ENCODE results near the gene DCST1.

The DCST1 gene

GRCh38 chr1:155077758-155078445, 44.3 kb downstream of the DCST1 start:
- no peak for DNase-seq

DNA sequence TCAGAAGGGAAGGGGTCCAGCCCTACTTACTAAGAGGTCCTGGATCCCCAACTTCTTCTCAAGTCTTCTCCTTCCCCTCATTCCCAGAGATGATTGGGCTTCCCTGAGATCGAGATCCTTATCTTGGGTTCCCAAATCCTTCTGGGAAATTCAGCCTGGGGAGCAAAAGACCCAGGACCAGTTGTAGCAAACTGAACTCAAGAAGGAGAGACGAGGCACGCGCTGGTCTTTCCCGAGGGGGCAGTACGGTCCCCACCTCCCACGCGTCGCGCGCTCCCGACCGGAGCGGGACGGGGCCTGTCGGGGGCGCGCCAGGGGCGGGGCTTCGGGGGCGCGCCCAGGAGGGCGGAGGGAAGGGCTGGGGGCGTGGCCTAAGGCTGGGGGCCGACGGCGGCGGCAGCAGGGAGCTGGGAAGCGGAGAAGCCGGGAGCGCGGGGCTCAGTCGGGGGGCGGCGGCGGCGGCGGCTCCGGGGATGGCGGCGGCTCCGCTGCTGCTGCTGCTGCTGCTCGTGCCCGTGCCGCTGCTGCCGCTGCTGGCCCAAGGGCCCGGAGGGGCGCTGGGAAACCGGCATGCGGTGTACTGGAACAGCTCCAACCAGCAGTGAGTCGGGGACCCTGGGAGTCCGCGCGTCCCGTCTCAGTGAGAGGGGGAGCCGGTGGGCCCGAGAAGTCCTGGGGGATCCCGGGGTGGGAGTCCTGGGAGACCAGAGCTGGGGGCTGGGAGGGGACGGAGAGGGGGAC, 45.0 kb downstream of the DCST1 start, which contains the start of gene EFNA3:
EFNA3 (plus strand) TSS at position 369 of the 741 bp plus-strand sequence; CDS start at position 474, 105 bp downstream.
- DNase-seq: peak; percentile 73

DNA sequence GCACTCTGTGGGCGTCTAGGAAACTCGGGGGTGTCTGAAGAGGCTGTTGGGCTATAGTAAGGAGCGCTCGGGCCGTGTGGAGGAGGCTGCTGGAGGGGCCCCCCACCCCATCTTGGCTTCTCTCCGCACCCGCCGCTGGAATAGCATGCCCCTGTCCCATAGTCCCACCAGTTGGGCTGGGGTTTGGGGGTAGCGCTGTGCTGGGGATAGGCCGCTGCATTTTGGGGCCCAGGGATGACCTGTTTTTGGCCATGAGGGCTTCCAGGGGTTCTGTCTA, 45.5 kb downstream of the DCST1 start:
- DNase-seq: no peak

- peak; percentile 31 for DNase-seq
Observed at GRCh38 chr1:155079487-155080311, 46.1 kb downstream of the DCST1 start.

DNA sequence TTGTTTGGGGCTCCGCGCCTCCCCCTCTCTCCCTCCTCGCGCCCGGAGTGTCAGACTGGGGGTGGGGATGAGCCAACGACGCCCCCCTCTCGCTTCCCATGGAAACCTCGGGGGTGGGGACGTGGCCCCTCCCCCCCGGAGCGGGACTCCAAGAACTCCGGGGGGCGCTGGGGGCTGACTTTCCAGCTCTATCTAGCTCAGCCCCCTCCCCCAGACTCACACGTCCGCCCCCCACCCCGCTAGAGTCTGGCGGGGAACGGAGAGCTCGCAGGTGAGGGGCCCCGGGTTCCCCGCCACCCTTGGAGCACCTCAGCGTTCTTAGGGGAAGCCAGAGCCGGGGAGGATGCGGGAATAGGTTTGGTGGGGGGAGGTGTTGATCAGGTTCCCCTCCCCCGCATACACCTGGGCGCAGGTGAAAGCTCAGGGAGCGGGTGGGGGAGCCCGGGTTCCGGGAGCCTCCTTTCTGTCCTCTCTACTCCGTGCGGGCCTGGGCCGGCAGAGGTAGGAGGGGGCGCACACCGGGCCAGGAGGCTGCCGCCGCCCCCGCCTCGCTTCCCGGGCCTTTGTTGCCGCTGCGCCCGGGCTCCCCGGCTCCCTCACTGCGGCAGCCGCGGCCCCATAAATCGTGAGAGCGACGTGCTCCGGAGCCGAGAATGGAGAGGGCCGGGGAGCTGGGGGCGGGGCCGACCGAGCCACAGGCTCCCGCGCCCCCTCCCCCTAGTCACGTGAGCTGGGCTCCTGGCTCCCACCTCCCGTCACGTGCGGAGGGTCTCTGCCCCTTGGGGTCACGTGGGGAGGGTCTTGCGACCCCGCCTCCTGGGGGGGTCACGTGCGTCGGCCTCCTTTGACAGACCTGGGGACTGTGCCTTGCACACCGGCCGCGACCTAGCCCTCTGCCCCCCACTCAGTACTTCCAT, 46.9 kb downstream of the DCST1 start:
- peak; percentile 44 for DNase-seq

GRCh38 chr1:155081472-155082300, 48.1 kb downstream of the DCST1 start:
- DNase-seq: peak; percentile 42

DNA sequence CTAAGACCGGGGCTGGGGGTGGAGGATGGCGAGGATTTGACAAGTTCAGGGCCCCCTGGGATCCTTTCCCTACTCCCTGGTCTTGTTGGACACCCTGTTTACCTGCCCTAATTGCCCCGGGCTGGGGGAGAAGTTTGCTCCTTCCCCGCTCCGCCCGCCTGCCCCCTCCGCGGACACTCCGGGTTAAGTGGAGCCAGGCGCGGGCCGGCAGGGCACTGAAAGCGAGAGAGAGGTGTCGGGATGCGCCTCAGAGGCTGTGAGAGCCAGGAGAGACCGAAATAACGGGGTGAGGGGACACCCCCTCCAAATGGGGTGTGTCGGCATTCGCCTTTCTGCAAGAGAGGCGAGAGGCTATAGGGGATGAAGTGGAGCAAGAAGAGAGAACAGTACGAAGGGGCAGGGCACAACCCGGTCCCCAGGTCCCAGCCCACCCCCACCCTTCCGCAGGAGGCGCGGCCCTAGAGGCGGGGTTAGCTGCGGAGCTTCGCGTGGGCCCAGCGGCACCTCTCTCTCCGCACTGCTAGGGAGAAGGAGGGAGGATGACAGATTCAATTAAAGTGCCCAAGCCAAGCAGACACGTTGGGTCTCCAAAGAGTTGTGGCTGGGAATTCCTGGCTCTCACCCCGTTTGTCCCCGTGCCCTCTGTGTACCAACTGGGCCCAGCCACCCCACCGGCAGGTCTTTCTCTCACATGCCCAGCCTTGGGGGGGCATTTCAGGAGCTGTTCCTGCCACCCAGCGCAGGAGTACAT, 48.9 kb downstream of the DCST1 start:
- peak; percentile 36 for DNase-seq

- DNase-seq: no peak
Observed at GRCh38 chr1:155083052-155083541, 49.5 kb downstream of the DCST1 start.

GRCh38 chr1:155083865-155084721, 50.5 kb downstream of the DCST1 start:
- peak; percentile 31 for DNase-seq

DNA sequence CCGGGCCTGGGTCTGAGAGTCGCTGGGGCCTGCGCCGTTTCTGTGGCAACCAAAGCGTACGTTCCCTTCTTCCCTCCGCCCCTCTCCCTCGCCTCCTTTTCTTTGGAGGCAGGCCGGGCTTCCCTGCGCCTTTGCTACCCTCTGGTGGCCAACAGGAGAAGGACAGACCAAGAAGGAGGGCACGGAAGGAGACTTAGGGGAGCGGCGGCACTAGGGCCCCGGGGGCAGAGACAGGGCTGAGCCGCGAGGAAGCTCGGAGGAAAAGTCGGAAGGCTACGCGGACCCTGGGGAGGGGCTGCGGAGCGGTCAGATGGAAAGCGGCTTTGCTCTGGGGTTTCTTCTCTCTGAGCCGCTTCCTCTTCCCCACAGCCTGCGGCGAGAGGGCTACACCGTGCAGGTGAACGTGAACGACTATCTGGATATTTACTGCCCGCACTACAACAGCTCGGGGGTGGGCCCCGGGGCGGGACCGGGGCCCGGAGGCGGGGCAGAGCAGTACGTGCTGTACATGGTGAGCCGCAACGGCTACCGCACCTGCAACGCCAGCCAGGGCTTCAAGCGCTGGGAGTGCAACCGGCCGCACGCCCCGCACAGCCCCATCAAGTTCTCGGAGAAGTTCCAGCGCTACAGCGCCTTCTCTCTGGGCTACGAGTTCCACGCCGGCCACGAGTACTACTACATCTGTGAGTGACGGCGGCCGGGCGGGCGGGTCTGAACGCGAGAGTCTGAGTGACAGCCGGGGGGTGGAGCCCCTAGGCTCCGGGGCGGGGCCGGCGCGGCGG, 51.3 kb downstream of the DCST1 start:
- DNase-seq: peak; percentile 93

GRCh38 chr1:155085504-155086127, 52.0 kb downstream of the DCST1 start:
- peak; percentile 73 for DNase-seq

GRCh38 chr1:155086128-155086741, 52.6 kb downstream of the DCST1 start:
- DNase-seq: peak; percentile 84

- DNase-seq: no peak
Observed at GRCh38 chr1:155086856-155087535, 53.4 kb downstream of the DCST1 start.

DNA sequence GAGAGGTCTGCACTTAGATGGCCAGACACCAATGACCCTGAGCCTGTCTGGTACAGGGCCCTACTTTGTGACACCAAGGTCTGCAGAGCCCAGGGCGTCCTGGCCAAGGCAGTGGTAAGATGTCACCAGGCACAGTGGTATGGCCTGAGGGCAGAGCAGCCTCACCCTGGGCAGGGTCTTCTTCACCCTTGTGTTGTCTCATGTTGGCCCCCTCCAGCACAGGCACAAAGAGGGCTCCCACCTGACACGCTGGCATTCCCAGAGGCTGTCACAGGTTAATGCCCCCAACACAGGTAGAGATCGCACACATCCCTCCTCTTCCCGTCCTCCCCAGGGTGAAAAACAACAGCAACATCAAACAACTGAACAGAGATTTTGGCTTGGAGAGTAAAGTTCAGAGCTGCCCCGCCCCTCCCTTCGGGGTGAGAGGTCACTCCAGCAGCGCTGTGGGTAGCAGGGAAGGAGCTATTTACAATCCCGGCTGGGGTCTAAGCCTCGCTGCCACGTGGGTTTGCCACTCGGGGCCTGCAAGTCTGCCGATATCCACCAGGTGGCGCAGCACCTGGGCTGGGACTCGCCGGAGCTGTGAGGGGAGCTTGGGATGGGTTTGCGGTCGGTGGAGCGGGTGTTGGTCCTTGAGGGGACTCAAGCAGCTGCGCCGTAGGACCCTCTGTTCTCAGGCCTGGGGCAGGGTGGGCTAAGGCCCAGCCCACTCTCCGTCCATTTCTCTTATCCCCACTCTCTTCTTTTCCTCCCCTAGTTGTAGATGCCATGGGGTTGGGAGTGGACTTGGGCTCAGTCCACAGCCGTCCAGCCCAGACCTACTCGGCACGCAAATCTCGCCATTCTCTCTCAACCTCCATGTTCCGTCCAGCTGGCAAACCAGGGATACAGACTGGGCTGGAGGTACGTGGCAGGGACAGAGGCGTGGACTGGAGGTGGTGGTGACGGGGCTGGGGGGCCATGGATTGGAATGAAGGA, 57.7 kb downstream of the DCST1 start:
- peak; percentile 81 for DNase-seq

DNA sequence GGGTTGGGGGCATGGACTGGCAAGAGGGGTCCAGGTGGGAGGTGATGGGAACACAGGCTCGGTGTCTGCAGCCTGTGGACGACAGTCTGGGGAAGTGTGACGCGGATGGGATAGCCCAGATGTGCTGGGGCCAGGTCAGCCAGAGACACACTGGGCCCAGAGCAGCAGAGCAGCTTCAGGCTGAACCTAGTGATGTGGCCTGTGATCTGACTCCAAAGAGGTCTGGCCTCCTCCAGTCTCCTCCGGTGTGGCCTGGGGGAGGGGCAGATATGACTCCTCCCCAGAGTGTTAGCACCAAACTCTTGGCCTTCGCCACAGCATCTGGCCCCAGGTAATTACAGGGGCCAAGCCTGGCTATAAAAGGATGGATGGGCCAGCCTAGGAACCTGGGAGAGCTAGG, 58.5 kb downstream of the DCST1 start:
- DNase-seq: no peak

DNA sequence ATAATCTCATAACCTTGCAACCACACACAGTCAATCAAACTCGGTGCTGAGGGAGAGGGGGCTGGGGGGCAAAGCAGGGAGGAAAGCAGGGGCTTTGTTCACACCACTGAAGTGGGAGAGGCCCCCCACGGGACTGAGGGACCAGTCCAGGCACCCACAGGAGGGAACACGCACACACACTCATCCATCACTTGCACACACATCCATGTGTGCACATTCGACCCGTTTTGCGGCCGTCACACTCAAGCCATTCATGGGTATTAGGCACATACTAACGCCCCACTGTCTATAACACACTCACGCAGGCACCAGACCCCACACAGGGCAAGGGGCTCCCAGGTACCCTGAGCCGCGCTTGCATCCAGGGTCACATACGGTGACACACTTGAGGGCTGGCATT, 59.0 kb downstream of the DCST1 start:
- DNase-seq: no peak
